ENCODE results near the gene MAST4. TPM values are rescaled to one million over a fixed set of nuclear protein-coding genes. Genes with fewer than 3 reads are reported as not detected.

MAST4 gene
- total and polyA plus RNA-seq, 2 of the 4 experiments (the other 2 are of a cell fraction), result 4.8 to 6.8 TPM

DNA sequence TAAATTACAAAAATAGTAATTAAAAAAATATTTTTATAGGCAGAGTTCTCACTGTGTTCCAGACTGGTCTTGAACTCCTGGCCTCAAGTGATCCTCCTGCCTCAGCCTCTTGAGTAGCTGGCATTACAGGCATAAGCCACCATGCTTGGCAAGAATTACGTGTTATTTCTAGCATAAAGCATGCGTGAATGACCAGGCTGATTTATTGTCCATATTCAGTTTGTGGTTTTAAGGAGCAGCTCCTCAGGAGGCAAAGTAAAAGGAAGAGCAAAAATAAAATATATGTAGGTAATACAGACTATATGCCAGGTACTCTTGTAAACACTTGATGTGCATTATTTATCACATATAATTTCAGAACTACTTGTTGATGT is 607.5 kb downstream of the MAST4 start:
- H2BK20ac ChIP-seq (ENCODE audit: low read depth, low read length), result no peak overlapping the region
- no peak overlapping the region for H3K4ac ChIP-seq (ENCODE audit: low read depth, low read length)
- no peaks in the 10 kb centered on the region for H3K9me1 ChIP-seq (ENCODE audit: insufficient read depth, low read length)
- no peak overlapping the region for H2BK120ac ChIP-seq (ENCODE audit: low read depth, low read length)
- WGBS, 2 experiments (ENCODE audit: extremely low coverage in 2 of 2, insufficient read length in 1 of 2), result no CpG with 5 or more reads among the region's 2 CpGs
- H4K5ac ChIP-seq (ENCODE audit: low read depth, low read length), result no peak overlapping the region
- no peak overlapping the region for H2AK9ac ChIP-seq (replicated peaks; ENCODE audit: low read depth, low read length, poor library complexity)
- no peak overlapping the region for H3K4me2 ChIP-seq (ENCODE audit: low read depth, low read length)
- DNase-seq, result no peak
- H4K20me1 ChIP-seq (ENCODE audit: insufficient read depth, low read length), result no peaks in the 10 kb centered on the region
- H3K9me3 ChIP-seq (ENCODE audit: control insufficient read depth, insufficient read depth, low read length), result no peaks in the 10 kb centered on the region
- H2BK5ac ChIP-seq (ENCODE audit: low read depth, low read length, poor library complexity, severe bottlenecking), result no peak overlapping the region
- H3K4me3 ChIP-seq (ENCODE audit: insufficient read depth, low read depth, low read length), result no peak overlapping the region
- no peak overlapping the region for H2AFZ ChIP-seq (replicated peaks; ENCODE audit: low read length, poor library complexity)
- dilution Hi-C loops (cut with HindIII; ENCODE audit: low sequenced_read_pairs, unreplicated experiment), result no loop called here
- POLR2A ChIA-PET (ENCODE audit: unreplicated experiment), result no interaction called here
- H4K8ac ChIP-seq (ENCODE audit: low read depth in 2 of 2, low read length in 2 of 2), result no peak overlapping the region
- H3K27me3 ChIP-seq (ENCODE audit: control insufficient read depth, insufficient read depth, low read length), result no peaks in the 10 kb centered on the region
- H3K27ac ChIP-seq (ENCODE audit: insufficient read depth, low read length), result no peak overlapping the region
- no peak overlapping the region for H3K18ac ChIP-seq (ENCODE audit: low read depth, low read length)
- CTCF ChIA-PET, result interaction anchor here (0.6 kb wide), 1 partner anchor 833 kb away, joined by 6 read pairs; no protein-coding TSS in a partner anchor
- no peak overlapping the region for H2BK15ac ChIP-seq (ENCODE audit: low read depth, low read length)
- no peak overlapping the region for H3K23ac ChIP-seq (ENCODE audit: low read depth, low read length)
- H3K9ac ChIP-seq (ENCODE audit: low read depth, low read length), result no peak overlapping the region
- H3K36me3 ChIP-seq (ENCODE audit: control insufficient read depth, insufficient read depth, low read length), result no peaks in the 10 kb centered on the region
- BruUV-seq (replicated peaks), result no TSS peak
- no peaks in the 10 kb centered on the region for H3K79me1 ChIP-seq (ENCODE audit: low read depth in 1 of 2, low read length in 2 of 2)
- ATAC-seq (ENCODE audit: low read depth), result no peak
- in situ Hi-C loops (cut with MboI; ENCODE audit: low sequenced_read_pairs), result loop anchor here (25.0 kb wide), 1 partner anchor 891 kb away; no protein-coding TSS in a partner anchor
- H3K56ac ChIP-seq (ENCODE audit: extremely low read depth, insufficient read depth, low read length), result no peak overlapping the region
- intact Hi-C loops (cut with micrococcal nuclease), result no loop called here
- H4K91ac ChIP-seq (ENCODE audit: insufficient read depth, low read depth, low read length), result no peak overlapping the region
- TF ChIP-seq POLR2A (IDR thresholded peaks at IDR 0.05; ENCODE audit: low read depth, low read length), result no peak
- TF ChIP-seq CEBPB (IDR thresholded peaks at IDR 0.05; ENCODE audit: low read depth, low read length), result no peak
- no peak for TF ChIP-seq MAZ (IDR thresholded peaks at IDR 0.05; ENCODE audit: borderline replicate concordance, low read depth, low read length)
- TF ChIP-seq RCOR1 (IDR thresholded peaks at IDR 0.05; ENCODE audit: insufficient replicate concordance, low read length), result no peak
- TF ChIP-seq SMC3 (IDR thresholded peaks at IDR 0.05; ENCODE audit: low read depth, low read length), result no peak
- TF ChIP-seq, protein P1, sequence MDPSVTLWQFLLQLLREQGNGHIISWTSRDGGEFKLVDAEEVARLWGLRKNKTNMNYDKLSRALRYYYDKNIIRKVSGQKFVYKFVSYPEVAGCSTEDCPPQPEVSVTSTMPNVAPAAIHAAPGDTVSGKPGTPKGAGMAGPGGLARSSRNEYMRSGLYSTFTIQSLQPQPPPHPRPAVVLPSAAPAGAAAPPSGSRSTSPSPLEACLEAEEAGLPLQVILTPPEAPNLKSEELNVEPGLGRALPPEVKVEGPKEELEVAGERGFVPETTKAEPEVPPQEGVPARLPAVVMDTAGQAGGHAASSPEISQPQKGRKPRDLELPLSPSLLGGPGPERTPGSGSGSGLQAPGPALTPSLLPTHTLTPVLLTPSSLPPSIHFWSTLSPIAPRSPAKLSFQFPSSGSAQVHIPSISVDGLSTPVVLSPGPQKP (IDR thresholded peaks at IDR 0.05; ENCODE audit: borderline replicate concordance, low read depth, low read length), result no peak
- no peak for TF ChIP-seq MAFK (IDR thresholded peaks at IDR 0.05; ENCODE audit: low read depth, low read length)
- TF ChIP-seq MXI1 (IDR thresholded peaks at IDR 0.05; ENCODE audit: borderline replicate concordance, low read depth, low read length), result no peak
- TF ChIP-seq, protein P2, sequence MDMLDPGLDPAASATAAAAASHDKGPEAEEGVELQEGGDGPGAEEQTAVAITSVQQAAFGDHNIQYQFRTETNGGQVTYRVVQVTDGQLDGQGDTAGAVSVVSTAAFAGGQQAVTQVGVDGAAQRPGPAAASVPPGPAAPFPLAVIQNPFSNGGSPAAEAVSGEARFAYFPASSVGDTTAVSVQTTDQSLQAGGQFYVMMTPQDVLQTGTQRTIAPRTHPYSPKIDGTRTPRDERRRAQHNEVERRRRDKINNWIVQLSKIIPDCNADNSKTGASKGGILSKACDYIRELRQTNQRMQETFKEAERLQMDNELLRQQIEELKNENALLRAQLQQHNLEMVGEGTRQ (IDR thresholded peaks at IDR 0.05; ENCODE audit: low read depth, low read length), result no peak
- TF ChIP-seq, protein P3, sequence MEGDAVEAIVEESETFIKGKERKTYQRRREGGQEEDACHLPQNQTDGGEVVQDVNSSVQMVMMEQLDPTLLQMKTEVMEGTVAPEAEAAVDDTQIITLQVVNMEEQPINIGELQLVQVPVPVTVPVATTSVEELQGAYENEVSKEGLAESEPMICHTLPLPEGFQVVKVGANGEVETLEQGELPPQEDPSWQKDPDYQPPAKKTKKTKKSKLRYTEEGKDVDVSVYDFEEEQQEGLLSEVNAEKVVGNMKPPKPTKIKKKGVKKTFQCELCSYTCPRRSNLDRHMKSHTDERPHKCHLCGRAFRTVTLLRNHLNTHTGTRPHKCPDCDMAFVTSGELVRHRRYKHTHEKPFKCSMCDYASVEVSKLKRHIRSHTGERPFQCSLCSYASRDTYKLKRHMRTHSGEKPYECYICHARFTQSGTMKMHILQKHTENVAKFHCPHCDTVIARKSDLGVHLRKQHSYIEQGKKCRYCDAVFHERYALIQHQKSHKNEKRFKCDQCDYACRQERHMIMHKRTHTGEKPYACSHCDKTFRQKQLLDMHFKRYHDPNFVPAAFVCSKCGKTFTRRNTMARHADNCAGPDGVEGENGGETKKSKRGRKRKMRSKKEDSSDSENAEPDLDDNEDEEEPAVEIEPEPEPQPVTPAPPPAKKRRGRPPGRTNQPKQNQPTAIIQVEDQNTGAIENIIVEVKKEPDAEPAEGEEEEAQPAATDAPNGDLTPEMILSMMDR (conservative IDR thresholded peaks at IDR 0.05; ENCODE audit: low read depth, low read length), result no peak
- TF ChIP-seq RAD21 (IDR thresholded peaks at IDR 0.05; ENCODE audit: low read length), result no peak
- no peak for TF ChIP-seq CHD1 (IDR thresholded peaks at IDR 0.05; ENCODE audit: low read depth, low read length)
- TF ChIP-seq RFX5 (IDR thresholded peaks at IDR 0.05; ENCODE audit: low read depth, low read length), result no peak
- no peak for TF ChIP-seq FOS (IDR thresholded peaks at IDR 0.05; ENCODE audit: low read depth, low read length)
- no peak overlapping the region for H2AK5ac ChIP-seq (ENCODE audit: low read depth, low read length)
- peaks cover 2% of the 10 kb centered on the region; the same call in 1 of the 2 replicates for H3K4me1 ChIP-seq (ENCODE audit: control insufficient read depth, insufficient read depth, low read length)
- H3K14ac ChIP-seq (replicated peaks; ENCODE audit: low read depth, low read length), result no peak overlapping the region

Measured in IMR-90 (cell line).